Activated naive CD4-positive, alpha-beta T cell treated with anti-CD3 and anti-CD28 coated beads, Interleukin-2, amount 50 U/mL, for 72 hours (primary cell): ENCODE data around the gene ERC1. TPM values are rescaled to one million over a fixed set of nuclear protein-coding genes. Genes with fewer than 3 reads are reported as not detected.
A peak's percentile ranks its signal among the peaks of the same experiment; 100 is the strongest.
"Not testable (repeated sequence)": the region's sequence is repeated elsewhere in the genome, so short reads cannot be mapped to it uniquely, and the experiment has no call there.

ENCODE experiments used
- ATAC-seq, 2 donors: fragments of 150-1000 bp; cut with Tn5 transposase; 2 replicates each; pipeline ENCODE4 v1.10.0; 2021; ENCODE audit warnings: mild to moderate bottlenecking in 2 of 2, moderate library complexity in 2 of 2
- DNase-seq, 2 donors: peaks; one replicate each; pipeline ENCODE4 v3.0.0; 2021 to 2022; ENCODE audit warnings: low spot score in 2 of 2
- H3K27ac Mint-ChIP-seq, 2 donors: one replicate each; pipeline ENCODE4 v1.8.0; 2022; ENCODE audit warnings: mild to moderate bottlenecking in 2 of 2, mixed read lengths in 2 of 2
- H3K36me3 Mint-ChIP-seq, 2 donors: one replicate each; pipeline ENCODE4 v1.8.0; 2022; ENCODE audit warnings: mixed read lengths in 2 of 2
- H3K9me3 Mint-ChIP-seq, 2 donors: one replicate each; pipeline ENCODE4 v1.8.0; 2022; ENCODE audit warnings: mixed read lengths in 2 of 2
- total RNA-seq, 2 donors: library from RNA; stranded (reverse); gene quantifications; one replicate each; pipeline ENCODE4 v1.2.3, GENCODE V29; 2022

ERC1 gene
- total RNA-seq, 2 donors from 2014 or later: 22.5 to 40.9 TPM

DNA sequence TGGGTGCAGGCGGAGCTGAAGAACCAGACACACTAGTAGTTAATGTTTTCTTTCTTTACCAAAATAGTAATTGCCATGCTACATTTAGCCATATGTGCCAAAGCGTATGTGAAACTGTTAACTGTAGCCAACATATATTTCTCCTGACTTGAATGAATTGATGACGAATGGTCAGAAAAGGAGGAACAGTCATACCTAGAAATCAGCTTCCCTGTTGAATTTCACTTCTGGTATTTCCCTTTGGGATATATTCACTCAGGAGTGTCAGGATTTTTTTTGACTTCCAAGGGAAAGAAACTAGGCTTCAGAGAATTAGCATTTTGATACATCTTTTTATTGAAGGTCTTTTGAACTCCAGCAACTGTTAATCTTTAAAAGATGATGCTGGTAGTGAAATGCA, 87.0 kb downstream of the ERC1 start:
- Mint-ChIP-seq H3K27ac (no peak overlapping the region), H3K36me3 (no peaks in the 10 kb centered on the region), H3K9me3 (no peaks in the 10 kb centered on the region)
- DNase-seq: no peak
- no peak for ATAC-seq

DNA sequence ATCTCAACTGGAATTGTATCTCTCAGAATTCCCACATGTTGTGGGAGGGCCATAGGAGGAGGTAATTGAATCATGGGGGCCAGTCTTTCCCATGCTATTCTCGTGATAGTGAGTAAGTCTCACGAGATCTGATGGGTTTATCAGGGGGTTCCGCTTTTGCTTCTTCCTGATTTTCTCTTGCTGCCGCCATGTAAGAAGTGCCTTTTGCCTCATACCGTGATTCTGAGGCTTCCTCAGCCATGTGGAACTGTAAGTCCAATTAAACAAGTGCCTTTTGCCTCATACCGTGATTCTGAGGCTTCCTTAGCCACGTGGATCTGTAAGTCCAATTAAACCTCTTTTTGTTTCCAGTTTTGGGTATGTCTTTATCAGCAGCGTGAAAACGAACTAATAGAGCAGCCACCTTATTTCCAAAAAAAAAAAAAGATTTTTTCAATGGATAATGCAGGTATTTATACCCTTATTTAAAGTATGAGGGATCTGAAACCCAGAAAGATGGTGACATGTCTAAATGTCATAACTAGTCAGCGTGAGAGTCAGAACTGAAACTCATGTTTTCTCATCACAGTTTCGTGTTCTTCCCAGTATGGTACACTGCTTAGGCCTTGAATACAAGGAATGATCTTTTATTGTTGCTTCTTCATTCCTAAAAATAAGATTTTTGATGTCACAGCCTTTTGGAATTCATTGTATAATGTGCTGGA, 89.6 kb downstream of the ERC1 start:
- Mint-ChIP-seq H3K9me3 (no peaks in the 10 kb centered on the region), H3K27ac (no peak overlapping the region), H3K36me3 (no peaks in the 10 kb centered on the region)
- DNase-seq (no peak), ATAC-seq (peak; percentile 66 to 79)

GRCh38 chr12:1083151-1083888, 92.3 kb downstream of the ERC1 start:
- Mint-ChIP-seq H3K27ac (no peak overlapping the region), H3K9me3 (no peaks in the 10 kb centered on the region), H3K36me3 (no peaks in the 10 kb centered on the region)
- no peak for ATAC-seq
- no peak for DNase-seq

DNA sequence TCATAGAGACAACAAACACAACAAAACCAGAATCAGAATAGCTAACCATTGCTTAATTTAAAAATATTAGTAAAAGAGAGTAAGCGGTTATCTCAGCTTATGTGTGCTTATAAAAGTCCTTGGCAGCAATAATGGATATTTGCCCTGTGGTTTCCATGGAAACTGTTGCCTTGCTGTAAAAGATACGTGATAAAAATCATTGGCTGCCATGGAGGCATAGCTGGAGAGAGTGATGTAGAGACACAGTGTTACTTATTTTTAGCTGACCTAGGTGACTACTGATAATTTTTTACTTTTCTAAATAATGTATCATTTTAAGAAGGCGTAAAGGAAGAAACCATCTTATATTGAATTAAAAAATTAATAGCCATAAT, 92.9 kb downstream of the ERC1 start:
- no peak overlapping the region for H3K27ac Mint-ChIP-seq
- ATAC-seq (no peak), DNase-seq (no peak)
- H3K9me3 Mint-ChIP-seq: no peaks in the 10 kb centered on the region
- H3K36me3 Mint-ChIP-seq: no peaks in the 10 kb centered on the region

GRCh38 chr12:1091350-1091749, 100.3 kb downstream of the ERC1 start:
- DNase-seq (no peak), ATAC-seq (peak in 1 of 2 donors; percentile 50)
- no peaks in the 10 kb centered on the region for H3K36me3 Mint-ChIP-seq
- H3K27ac Mint-ChIP-seq: no peak overlapping the region
- no peaks in the 10 kb centered on the region for H3K9me3 Mint-ChIP-seq

DNA sequence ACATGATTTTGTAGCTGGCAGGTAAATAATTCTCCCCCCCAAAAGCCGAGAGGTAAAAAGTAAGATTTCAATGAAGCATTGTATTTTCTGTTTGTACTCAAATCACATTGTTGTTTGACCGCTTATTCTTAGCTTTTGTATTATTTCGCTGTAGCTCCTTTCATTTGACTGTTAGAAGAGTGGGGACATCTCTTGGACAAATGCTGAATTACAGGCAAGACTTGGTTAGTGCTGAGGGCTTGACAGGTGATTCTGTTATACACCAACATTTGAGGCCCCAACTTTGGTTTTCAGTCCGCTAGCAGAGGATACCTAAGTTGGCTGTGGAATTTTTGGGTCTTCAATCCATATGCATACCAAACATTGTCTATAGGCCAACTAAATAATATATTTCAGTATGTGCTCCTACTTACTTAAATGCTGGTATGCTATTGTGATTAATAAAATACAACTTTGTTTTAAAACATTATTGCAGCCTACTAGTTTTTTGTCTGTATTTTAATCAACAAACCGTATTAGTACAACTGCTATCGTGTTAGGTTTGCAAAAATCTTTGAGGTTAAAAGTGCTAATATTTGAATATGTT, 102.2 kb downstream of the ERC1 start:
- Mint-ChIP-seq H3K27ac (no peak overlapping the region), H3K9me3 (no peaks in the 10 kb centered on the region), H3K36me3 (no peaks in the 10 kb centered on the region)
- ATAC-seq (peak in 1 of 2 donors; percentile 57), DNase-seq (peak in 1 of 2 donors; percentile 54)

DNA sequence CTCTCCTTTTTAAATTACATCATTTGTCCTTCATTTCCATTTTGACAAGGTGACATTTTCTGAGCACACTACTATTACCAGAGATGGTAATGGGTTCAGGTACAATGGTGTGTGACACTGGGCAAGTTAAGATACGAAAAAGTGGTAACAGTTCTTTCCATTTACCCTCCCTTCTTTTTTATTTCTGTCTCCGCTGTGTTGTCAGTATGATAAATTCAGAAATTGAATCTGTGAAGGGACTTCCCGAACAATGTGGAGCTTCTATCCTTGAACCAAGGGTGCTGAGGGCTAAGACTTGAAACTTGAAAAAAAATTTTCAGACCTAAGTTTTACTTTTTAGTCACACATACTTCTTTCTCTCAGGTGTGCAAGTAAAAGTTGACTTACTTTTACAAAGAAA, 103.7 kb downstream of the ERC1 start:
- peak overlapping the region in 1 of 2 donors; percentile 59 for H3K27ac Mint-ChIP-seq
- H3K9me3 Mint-ChIP-seq: no peaks in the 10 kb centered on the region
- H3K36me3 Mint-ChIP-seq: no peaks in the 10 kb centered on the region
- DNase-seq: no peak
- ATAC-seq: peak; percentile 40 to 50

- Mint-ChIP-seq H3K27ac (peak overlapping the region; percentile 10 to 76), H3K9me3 (no peaks in the 10 kb centered on the region), H3K36me3 (no peaks in the 10 kb centered on the region)
- ATAC-seq: peak; percentile 93
- peak in 1 of 2 donors; percentile 45 for DNase-seq
Measured at GRCh38 chr12:1099158-1099557, 108.1 kb downstream of the ERC1 start.

- H3K36me3 Mint-ChIP-seq, H3K9me3 Mint-ChIP-seq, DNase-seq: not testable (repeated sequence)
- ATAC-seq: peak; percentile 58 to 61
- peak overlapping the region; percentile 10 to 76 for H3K27ac Mint-ChIP-seq
Measured at GRCh38 chr12:1099618-1100017, 108.6 kb downstream of the ERC1 start.

DNA sequence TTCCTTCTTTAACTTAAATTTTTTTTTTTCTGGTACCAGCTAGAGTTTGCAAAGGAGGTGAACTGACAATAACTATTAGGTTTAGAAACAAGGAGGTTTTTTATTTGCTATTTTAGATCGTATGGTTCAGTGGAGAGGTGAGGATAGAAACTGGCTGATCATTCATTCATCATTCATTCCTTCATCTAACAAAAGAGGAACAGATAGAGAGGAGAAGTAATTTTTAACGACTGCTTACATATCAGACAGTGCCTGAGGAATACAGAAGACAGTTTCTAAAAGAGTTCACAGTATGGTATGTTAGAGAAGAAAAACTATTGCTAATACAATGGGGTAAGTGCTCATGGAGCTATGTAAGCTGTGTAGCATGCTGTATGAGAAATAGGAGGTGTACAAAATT, 111.1 kb downstream of the ERC1 start:
- DNase-seq (no peak), ATAC-seq (no peak)
- H3K27ac Mint-ChIP-seq: no peak overlapping the region
- no peaks in the 10 kb centered on the region for H3K9me3 Mint-ChIP-seq
- H3K36me3 Mint-ChIP-seq: no peaks in the 10 kb centered on the region

GRCh38 chr12:1102791-1103450, 111.9 kb downstream of the ERC1 start:
- no peak for ATAC-seq
- H3K36me3 Mint-ChIP-seq: no peaks in the 10 kb centered on the region
- no peak for DNase-seq
- peak overlapping the region; percentile 7 to 32 for H3K27ac Mint-ChIP-seq
- H3K9me3 Mint-ChIP-seq: no peaks in the 10 kb centered on the region

- no peaks in the 10 kb centered on the region for H3K36me3 Mint-ChIP-seq
- peak overlapping the region; percentile 7 to 32 for H3K27ac Mint-ChIP-seq
- ATAC-seq: no peak
- DNase-seq: no peak
- no peaks in the 10 kb centered on the region for H3K9me3 Mint-ChIP-seq
Measured at GRCh38 chr12:1103632-1104031, 112.6 kb downstream of the ERC1 start.

GRCh38 chr12:1104088-1104800, 113.2 kb downstream of the ERC1 start:
- Mint-ChIP-seq H3K27ac (no peak overlapping the region), H3K36me3 (no peaks in the 10 kb centered on the region), H3K9me3 (no peaks in the 10 kb centered on the region)
- DNase-seq (no peak), ATAC-seq (no peak)

DNA sequence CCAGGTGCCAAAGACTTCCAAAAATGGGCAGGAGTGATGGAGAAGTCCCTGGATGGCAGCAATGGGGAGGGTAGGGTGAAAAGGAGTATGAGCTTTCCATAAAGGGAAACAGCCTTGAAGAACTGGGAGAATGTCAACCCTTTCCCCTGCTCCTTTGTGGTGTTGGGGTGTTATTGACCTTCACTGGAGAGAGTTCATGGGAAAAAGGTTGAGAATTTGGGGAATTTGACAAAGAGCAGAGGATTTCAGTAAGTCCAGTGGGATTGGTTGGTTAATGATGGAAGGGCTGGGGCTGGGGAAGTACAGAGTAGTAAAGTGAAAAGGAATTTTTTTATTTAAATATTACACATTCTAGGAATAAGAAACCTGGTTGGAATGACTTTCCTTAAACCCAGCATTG, 116.6 kb downstream of the ERC1 start:
- ATAC-seq (no peak), DNase-seq (no peak)
- Mint-ChIP-seq H3K9me3 (no peaks in the 10 kb centered on the region), H3K36me3 (no peaks in the 10 kb centered on the region), H3K27ac (no peak overlapping the region)

DNA sequence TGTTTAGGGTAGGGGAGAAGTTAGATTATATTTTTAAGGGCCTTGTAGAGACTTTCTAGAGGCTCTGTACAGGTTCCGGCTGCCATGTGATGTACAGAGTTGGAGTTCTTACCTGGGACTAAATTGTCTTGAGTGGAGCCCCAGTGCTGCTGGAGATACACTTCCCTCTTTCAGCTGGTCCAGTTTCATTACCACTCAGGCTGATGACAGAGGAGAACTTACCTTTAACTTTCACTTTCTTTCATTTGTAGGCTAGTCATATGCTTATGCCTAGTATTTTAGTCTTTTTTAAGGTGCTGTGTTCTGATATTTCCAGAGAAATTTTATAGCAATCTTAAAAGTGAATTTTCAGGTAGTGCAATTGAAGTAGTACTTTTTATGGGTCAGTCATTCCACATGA, 117.3 kb downstream of the ERC1 start:
- H3K9me3 Mint-ChIP-seq: no peaks in the 10 kb centered on the region
- DNase-seq (no peak), ATAC-seq (peak; percentile 93 to 96)
- no peaks in the 10 kb centered on the region for H3K36me3 Mint-ChIP-seq
- no peak overlapping the region for H3K27ac Mint-ChIP-seq

DNA sequence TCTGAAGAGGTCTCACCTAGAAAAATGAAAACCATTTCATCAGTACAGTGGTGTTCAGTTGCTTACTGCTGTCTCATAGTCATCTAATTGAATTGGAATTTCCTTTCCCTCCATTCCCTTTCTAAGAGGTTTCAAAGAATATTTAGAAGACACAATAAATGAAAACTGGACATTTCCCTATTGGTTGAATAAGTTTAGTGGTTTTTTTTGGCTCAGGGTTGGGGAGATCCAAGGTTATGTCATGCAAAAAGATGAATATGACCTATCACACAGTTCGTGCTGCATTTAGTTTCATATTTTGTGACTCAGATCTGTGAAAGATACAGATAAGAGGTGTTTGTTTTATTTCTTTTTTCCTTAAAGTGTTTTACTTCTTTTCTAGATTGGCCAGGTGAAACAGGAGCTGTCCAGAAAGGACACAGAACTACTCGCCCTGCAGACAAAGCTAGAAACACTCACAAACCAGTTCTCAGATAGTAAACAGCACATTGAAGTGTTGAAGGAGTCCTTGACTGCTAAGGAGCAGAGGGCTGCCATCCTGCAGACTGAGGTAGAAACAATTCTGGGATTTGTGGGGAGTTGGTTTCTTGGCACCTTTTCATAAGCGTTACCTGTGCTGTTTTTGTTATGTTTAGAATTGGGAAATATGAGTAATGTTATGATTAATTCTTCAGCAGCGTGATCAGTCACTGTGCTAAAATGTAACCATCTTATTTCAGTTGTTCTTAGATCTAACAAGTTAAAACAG, 124.6 kb downstream of the ERC1 start:
- Mint-ChIP-seq H3K9me3 (no peaks in the 10 kb centered on the region), H3K36me3 (no peaks in the 10 kb centered on the region), H3K27ac (peak overlapping the region in 1 of 2 donors; percentile 46)
- no peak for DNase-seq
- peak; percentile 84 for ATAC-seq
